ENCODE measurements around the gene ANTXRL. TPM values are rescaled to one million over a fixed set of nuclear protein-coding genes. Genes with fewer than 3 reads are reported as not detected.
"Not testable (repeated sequence)": the region's sequence is repeated elsewhere in the genome, so short reads cannot be mapped to it uniquely, and the experiment has no call there.

ANTXRL gene
- total RNA-seq, 1 donor from 2014 or later: 0.48 TPM

GRCh38 chr10:46328853-46329689, 42.3 kb downstream of the ANTXRL start:
- DNase-seq (ENCODE audit: low spot score): no peak

DNA sequence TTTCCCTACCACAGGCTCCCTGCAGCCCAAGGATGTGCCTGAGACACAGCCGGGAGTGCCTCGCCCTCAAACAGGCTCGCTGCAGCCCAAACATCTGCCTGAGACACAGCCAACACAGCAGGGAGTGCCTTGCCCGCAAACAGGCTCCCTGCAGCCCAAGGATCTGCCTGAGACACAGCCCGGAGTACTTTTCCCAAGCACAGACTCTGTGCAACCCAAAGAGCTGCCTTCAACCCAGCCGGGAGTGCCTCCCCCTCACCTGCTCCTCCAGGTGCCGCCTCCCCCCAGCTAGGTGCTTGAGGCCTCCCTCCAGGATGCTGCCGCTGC, 42.9 kb downstream of the ANTXRL start:
- DNase-seq (ENCODE audit: low spot score): no peak

GRCh38 chr10:46330894-46331293, 44.1 kb downstream of the ANTXRL start:
- no peak for DNase-seq (ENCODE audit: low spot score)

GRCh38 chr10:46365484-46365883, 78.7 kb downstream of the ANTXRL start:
- DNase-seq (ENCODE audit: low spot score): not testable (repeated sequence)

DNA sequence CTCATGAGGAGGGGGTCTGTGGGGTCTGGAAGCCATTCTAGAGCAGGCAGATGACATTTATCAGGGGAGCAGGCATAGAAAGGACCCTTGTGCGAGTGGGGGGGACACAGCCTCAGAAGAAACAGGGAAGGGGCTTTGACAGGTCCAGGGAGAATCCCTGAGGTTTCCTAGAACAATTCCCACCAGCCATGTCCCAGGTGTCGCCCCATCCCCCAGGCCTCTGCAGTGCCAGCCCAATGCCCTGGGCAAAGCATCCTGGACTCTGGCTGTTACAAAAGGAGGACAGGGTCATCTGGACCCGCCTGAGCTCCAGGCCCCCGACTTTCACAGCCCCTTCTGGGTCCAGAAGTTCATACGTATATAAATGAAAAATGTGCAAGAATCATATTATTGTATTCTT, 80.4 kb downstream of the ANTXRL start:
- not testable (repeated sequence) for DNase-seq (ENCODE audit: low spot score)

DNA sequence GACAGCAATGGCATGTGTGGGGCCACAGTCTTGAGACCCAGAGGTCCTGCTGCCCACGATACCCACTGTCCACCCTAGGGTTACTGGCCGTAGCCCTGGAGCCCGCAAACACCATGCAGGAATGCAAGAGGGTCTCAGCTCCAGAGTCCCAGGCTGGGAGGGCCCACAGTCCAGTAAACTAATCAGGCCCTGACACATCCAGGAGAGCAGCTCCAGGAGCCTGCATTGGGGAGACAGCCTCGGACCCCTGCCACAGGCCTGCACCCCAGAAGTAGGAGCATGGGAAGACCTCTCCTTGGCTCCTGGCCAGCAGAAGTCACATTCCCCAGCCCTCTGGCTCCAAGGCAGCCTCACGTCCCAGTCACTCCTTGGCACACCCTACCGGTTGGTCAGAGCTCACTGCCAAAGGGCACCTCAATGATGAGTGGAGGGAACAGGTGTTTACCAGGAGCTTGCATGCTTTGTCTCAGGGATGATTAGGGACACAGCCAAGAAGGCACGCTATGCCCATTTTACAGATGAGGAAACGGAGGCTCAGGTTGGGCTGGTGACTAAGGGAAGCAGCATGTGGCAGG, 81.0 kb downstream of the ANTXRL start:
- DNase-seq (ENCODE audit: low spot score): not testable (repeated sequence)

GRCh38 chr10:46368956-46369355, 82.2 kb downstream of the ANTXRL start:
- DNase-seq (ENCODE audit: low spot score): not testable (repeated sequence)

- not testable (repeated sequence) for DNase-seq (ENCODE audit: low spot score)
Observed at GRCh38 chr10:46374410-46374809, 87.6 kb downstream of the ANTXRL start.

DNA sequence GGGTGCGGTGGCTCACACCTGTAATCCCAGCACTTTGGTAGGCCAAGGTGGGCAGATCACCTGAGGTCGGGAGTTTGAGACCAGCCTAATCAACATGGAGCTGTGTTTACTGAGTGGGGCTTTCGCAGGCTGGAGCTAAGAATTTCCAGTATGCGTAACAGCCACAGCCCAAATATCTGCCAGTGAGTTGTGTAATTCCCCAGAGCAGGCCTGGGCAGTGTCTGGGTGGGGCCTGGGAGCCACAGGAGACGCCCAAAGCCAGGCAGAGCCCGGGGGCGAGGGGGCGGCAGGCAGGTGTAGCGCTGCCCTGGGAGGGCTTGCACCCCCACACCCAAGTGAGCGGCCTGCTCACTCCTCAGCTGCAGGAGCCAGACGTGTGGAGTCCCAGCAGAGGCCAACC, 88.6 kb downstream of the ANTXRL start, which contains the start of gene ANXA8L1:
TSS of gene ANXA8L1 (plus strand) at position 371 of the 400 bp plus-strand sequence. CDS start 76 bp downstream, outside the sequence.
- not testable (repeated sequence) for DNase-seq (ENCODE audit: low spot score)

GRCh38 chr10:46377022-46377421, 90.2 kb downstream of the ANTXRL start:
- not testable (repeated sequence) for DNase-seq (ENCODE audit: low spot score)

DNA sequence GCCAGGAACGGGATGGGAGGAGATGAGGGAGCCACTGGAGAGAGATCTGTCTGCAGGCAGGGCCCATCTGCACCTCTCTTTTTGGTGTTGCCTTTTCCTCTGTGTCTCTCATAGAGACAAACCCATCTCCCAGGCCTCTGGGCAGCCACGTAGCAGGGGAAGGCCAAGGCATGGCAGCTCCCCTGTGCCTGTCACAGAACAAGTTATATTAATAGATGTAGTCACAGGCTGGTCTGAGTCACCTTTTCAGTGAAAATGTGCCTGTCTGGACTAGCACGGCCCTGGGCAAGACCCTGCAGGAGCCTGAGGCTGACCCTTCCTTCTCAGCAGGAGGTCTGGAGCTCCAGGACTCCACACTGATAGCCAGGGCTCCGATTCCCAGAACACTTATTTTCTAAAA, 90.9 kb downstream of the ANTXRL start:
- DNase-seq (ENCODE audit: low spot score): not testable (repeated sequence)

DNA sequence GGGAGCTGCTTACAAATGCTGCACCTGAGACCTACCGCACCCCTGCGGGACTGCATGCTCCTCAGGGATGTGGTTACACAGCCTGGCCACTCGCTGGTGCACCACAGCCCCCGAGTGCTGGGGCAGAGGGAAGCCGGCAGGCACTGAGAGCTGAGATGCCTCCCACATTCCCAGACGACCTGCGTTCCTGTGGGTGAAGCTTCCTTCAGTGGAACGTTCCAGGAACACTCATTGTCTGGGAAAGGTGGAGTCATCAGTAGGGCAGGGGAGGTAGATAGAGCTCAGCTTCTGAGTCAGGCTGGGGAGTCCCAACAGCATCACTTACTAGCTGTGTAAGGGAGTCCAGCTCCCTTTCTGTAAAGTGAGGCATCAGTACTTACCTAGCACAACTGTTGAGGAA, 91.3 kb downstream of the ANTXRL start:
- DNase-seq (ENCODE audit: low spot score): not testable (repeated sequence)

GRCh38 chr10:46379233-46379848, 92.5 kb downstream of the ANTXRL start:
- DNase-seq (ENCODE audit: low spot score): not testable (repeated sequence)

Other genes with a start within 250 kb of the ANTXRL start
- gene MSMB, start 240.7 kb upstream of the ANTXRL start, total RNA-seq (ENCODE audit: insufficient read depth, low replicate concordance): not detected
- 39.0 TPM for gene ANXA8L1, start 88.8 kb downstream of the ANTXRL start, total RNA-seq (ENCODE audit: insufficient read depth, low replicate concordance)
- not detected for gene NPY4R, start 179.0 kb downstream of the ANTXRL start, total RNA-seq (ENCODE audit: insufficient read depth, low replicate concordance)

Measured in umbilical cord (tissue), 2 donors.